Activated CD4-positive, alpha-beta memory T cell treated with anti-CD3 and anti-CD28 coated beads for 36 hours (primary cell): ENCODE measurements around the gene KCNG1. TPM values are rescaled to one million over a fixed set of nuclear protein-coding genes. Genes with fewer than 3 reads are reported as not detected.
A peak's percentile ranks its signal among the peaks of the same experiment; 100 is the strongest.
"Not testable (repeated sequence)": the region's sequence is repeated elsewhere in the genome, so short reads cannot be mapped to it uniquely, and the experiment has no call there.

Source experiments
- CTCF ChIA-PET: fragments of 350-600 bp; sonication (Branson Sonifier 250); formaldehyde crosslinking; loops from one replicate; lab custom pipeline; 2021; ENCODE audit warnings: antibody characterized with exemption, inconsistent platforms; lab: Charles Lee
- POLR2A ChIA-PET: fragments of 350-600 bp; sonication (Branson Sonifier 250); formaldehyde crosslinking; loops from one replicate; lab custom pipeline; 2021; ENCODE audit warnings: antibody characterized with exemption; lab: Charles Lee
- DNase-seq: peaks from one replicate; pipeline ENCODE4 v3.0.0-alpha.2; 2020
- H3K27ac Mint-ChIP-seq: one replicate; pipeline ENCODE4 v1.8.0; 2021; ENCODE audit warnings: mixed read lengths
- H3K27me3 Mint-ChIP-seq: one replicate; pipeline ENCODE4 v1.8.0; 2021; ENCODE audit warnings: mixed read lengths
- H3K36me3 Mint-ChIP-seq: one replicate; pipeline ENCODE4 v1.8.0; 2021; ENCODE audit warnings: mixed read lengths
- H3K4me1 Mint-ChIP-seq: one replicate; pipeline ENCODE4 v1.8.0; 2021; ENCODE audit warnings: low read depth, mixed read lengths
- H3K4me3 Mint-ChIP-seq: one replicate; pipeline ENCODE4 v1.8.0; 2021; ENCODE audit warnings: mild to moderate bottlenecking, mixed read lengths
- H3K9me3 Mint-ChIP-seq: one replicate; pipeline ENCODE4 v1.8.0; 2021; ENCODE audit warnings: mixed read lengths
- intact Hi-C: fragments of 100-400 bp; cut with micrococcal nuclease; formaldehyde crosslinking; loops from one replicate; pipeline ENCODE4 v1.15.1; 2023
- total RNA-seq, 2 experiments: library from RNA; stranded (reverse); gene quantifications; one replicate each; pipeline ENCODE4 v1.2.3, GENCODE V29; 2021

KCNG1 gene
- total RNA-seq, 2 experiments from 2014 or later, result 1.6 to 2.1 TPM

- peak; percentile 68 for DNase-seq
- H3K4me3 Mint-ChIP-seq, result no peak overlapping the region
- H3K27ac Mint-ChIP-seq, result no peak overlapping the region
- intact Hi-C loops, result loop anchor here (1.0 kb wide), 1 partner anchor 313 kb away; no protein-coding TSS in a partner anchor
- H3K4me1 Mint-ChIP-seq, result no peaks in the 10 kb centered on the region
- POLR2A ChIA-PET, result no interaction called here
- no peaks in the 10 kb centered on the region for H3K27me3 Mint-ChIP-seq
- no peaks in the 10 kb centered on the region for H3K36me3 Mint-ChIP-seq
- CTCF ChIA-PET, result interaction anchor here (0.6 to 13.5 kb wide), 26 partner anchors 9 to 602 kb away, joined by 3 to 397 read pairs (median 4); partner anchors contain the start of genes BCAS4 and KCNG1
- no peaks in the 10 kb centered on the region for H3K9me3 Mint-ChIP-seq
Measured at GRCh38 chr20:50992733-50993457, 30.0 kb downstream of the KCNG1 start.

GRCh38 chr20:50992336-50992732 is 30.6 kb downstream of the KCNG1 start:
- intact Hi-C loops, result no loop called here
- Mint-ChIP-seq H3K36me3 (no peaks in the 10 kb centered on the region), H3K4me3 (no peak overlapping the region), H3K27ac (no peak overlapping the region), H3K9me3 (no peaks in the 10 kb centered on the region), H3K27me3 (peaks cover 2% of the 10 kb centered on the region), H3K4me1 (no peaks in the 10 kb centered on the region)
- no peak for DNase-seq
- POLR2A ChIA-PET, result no interaction called here
- CTCF ChIA-PET, result interaction anchor here (0.6 to 13.5 kb wide), 22 partner anchors 10 to 602 kb away, joined by 3 to 397 read pairs (median 4); partner anchors contain the start of gene BCAS4

- Mint-ChIP-seq H3K4me1 (no peaks in the 10 kb centered on the region), H3K9me3 (no peaks in the 10 kb centered on the region), H3K27ac (no peak overlapping the region), H3K27me3 (peaks cover 11% of the 10 kb centered on the region), H3K36me3 (no peaks in the 10 kb centered on the region), H3K4me3 (no peak overlapping the region)
- ChIA-PET POLR2A (no interaction called here), CTCF (interaction anchor here (0.6 to 13.5 kb wide), 10 partner anchors 10 to 1508 kb away, joined by 3 to 397 read pairs (median 4); partner anchors contain the start of gene KCNB1)
- intact Hi-C loops, result no loop called here
- no peak for DNase-seq
Measured at GRCh38 chr20:50991076-50991475, 31.8 kb downstream of the KCNG1 start.

DNA sequence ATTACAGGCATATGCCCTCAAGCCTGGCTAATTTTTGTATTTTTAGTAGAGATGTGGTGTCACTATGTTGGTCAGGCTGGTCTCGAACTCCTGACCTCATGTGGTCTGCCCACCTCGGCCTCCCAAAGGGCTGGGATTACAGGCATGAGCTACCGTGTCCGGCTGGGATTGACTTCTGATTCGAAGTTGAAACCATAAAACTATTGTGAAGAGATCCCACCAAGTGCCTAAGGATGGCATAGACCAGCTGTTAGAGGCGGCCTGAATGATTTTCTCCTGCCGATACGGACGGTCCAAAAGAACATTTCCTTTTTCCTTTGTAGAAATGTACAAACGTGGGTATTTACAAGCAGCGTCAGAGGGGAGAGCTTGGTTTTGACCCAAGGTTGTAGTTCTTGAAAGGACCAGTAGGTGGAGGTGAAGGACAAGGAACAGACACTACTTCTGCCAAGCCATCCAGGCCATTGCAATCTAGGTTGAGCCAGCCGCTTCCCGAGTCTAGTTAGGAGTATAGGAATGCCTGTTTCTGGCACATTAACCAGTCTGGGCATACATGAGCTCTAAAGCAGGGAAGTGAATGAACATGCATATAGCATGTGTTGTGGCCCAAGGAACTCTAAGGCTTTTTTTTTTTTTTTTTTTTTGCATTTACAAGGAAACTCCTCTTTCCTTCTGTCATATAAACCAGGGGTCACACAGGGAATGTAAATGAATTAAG is 35.3 kb downstream of the KCNG1 start:
- Mint-ChIP-seq H3K27me3 (peaks cover 22% of the 10 kb centered on the region), H3K4me3 (no peak overlapping the region), H3K36me3 (no peaks in the 10 kb centered on the region), H3K4me1 (no peaks in the 10 kb centered on the region), H3K9me3 (no peaks in the 10 kb centered on the region), H3K27ac (no peak overlapping the region)
- DNase-seq, result peak; percentile 59
- ChIA-PET POLR2A (interaction anchor here (1.0 kb wide), 1 partner anchor 323 kb away, joined by 3 read pairs; no protein-coding TSS in a partner anchor), CTCF (interaction anchor here (0.6 to 13.5 kb wide), 60 partner anchors 9 to 1156 kb away, joined by 3 to 397 read pairs (median 4); partner anchors contain the start of genes BCAS4, DPM1 and MOCS3)
- intact Hi-C loops, result loop anchor here (10.0 kb wide), 3 partner anchors 137 to 617 kb away; no protein-coding TSS in a partner anchor

DNA sequence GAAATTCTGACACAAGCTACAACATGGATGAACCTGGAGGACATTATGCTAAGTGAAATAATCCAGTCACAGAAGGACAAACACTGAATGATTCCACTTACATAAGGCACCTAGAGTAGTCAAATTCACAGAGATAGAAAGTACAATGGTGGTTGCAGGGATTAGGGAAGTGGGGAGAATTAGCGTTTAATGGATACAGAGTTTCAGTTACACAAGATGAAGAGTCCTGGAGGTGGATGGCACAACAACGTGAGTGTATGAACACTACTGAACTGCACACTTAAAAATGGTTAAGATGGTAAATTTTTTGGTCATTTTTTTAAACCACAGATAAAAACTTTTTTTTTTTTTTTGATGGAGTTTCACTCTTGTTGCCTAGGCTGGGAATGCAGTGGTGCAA is 39.6 kb downstream of the KCNG1 start:
- ChIA-PET CTCF (interaction anchor here (0.5 to 13.5 kb wide), 8 partner anchors 8 to 678 kb away, joined by 3 to 397 read pairs (median 17); partner anchors contain the start of gene BCAS4), POLR2A (interaction anchor here (0.6 kb wide), 1 partner anchor 1018 kb away, joined by 3 read pairs; no protein-coding TSS in a partner anchor)
- Mint-ChIP-seq H3K4me1 (peaks cover 18% of the 10 kb centered on the region), H3K27ac (no peak overlapping the region), H3K9me3 (no peaks in the 10 kb centered on the region), H3K4me3 (no peak overlapping the region), H3K27me3 (peaks cover 44% of the 10 kb centered on the region), H3K36me3 (no peaks in the 10 kb centered on the region)
- DNase-seq, result no peak
- intact Hi-C loops, result loop anchor here (5.0 to 10.0 kb wide), 4 partner anchors 141 to 621 kb away; no protein-coding TSS in a partner anchor

DNA sequence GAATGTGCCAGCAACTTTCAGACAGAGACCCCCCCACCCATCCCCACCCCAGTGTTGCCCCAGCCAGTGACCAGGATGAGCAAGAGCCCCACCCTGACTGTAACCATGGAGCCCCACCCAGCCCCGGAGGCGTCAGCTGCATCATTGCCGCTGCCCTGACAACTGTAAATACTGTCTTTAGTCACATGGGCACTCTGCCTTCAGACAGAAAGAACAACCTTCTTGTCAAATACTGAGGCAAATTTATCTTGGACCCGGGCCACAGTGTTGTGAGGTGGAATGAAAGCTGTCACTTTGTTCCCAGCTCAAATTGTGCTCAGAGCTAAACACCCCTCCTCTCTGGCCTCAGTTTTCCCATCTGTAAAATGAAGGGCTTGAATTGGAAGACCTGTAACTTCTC is 40.5 kb downstream of the KCNG1 start:
- Mint-ChIP-seq H3K9me3 (no peaks in the 10 kb centered on the region), H3K36me3 (no peaks in the 10 kb centered on the region), H3K27me3 (peaks cover 51% of the 10 kb centered on the region), H3K4me1 (peaks cover 18% of the 10 kb centered on the region), H3K27ac (no peak overlapping the region), H3K4me3 (no peak overlapping the region)
- intact Hi-C loops, result loop anchor here (5.0 to 10.0 kb wide), 4 partner anchors 142 to 622 kb away; no protein-coding TSS in a partner anchor
- no peak for DNase-seq
- ChIA-PET CTCF (interaction anchor here (0.6 to 13.5 kb wide), 17 partner anchors 9 to 613 kb away, joined by 3 to 397 read pairs (median 5); partner anchors contain the start of genes BCAS4, DPM1 and MOCS3), POLR2A (interaction anchor here (0.6 kb wide), 1 partner anchor 191 kb away, joined by 3 read pairs; no protein-coding TSS in a partner anchor)

DNA sequence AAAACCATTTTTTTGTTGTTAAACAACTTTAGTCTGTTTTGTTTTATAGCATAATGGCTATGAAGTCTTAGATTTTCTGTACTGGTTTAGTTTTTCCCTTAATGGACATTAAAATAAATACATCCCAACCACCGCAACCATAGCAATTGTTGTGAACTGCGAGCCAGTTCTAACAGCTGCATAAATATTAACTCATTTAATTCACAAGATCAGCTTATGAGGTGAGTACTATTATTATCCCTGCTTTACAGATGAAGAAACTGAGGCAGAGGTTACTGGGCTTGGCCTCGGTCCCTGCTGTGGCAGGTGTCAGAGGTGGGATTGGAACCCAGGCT is 41.2 kb downstream of the KCNG1 start:
- POLR2A ChIA-PET, result interaction anchor here (0.6 to 2.4 kb wide), 5 partner anchors 23 to 423 kb away, joined by 3 to 16 read pairs (median 3); partner anchors contain the start of genes ADNP, BCAS4 and DPM1
- DNase-seq, result no peak
- CTCF ChIA-PET, result interaction anchor here (0.6 to 13.5 kb wide), 28 partner anchors 9 to 613 kb away, joined by 3 to 397 read pairs (median 4); partner anchors contain the start of genes BCAS4, DPM1 and MOCS3
- H3K27me3 Mint-ChIP-seq, result peaks cover 47% of the 10 kb centered on the region
- no peaks in the 10 kb centered on the region for H3K36me3 Mint-ChIP-seq
- no peak overlapping the region for H3K27ac Mint-ChIP-seq
- no peak overlapping the region for H3K4me3 Mint-ChIP-seq
- intact Hi-C loops, result loop anchor here (2.0 to 10.0 kb wide), 6 partner anchors 143 to 623 kb away; partner anchors contain the start of gene BCAS4
- no peaks in the 10 kb centered on the region for H3K9me3 Mint-ChIP-seq
- peaks cover 18% of the 10 kb centered on the region for H3K4me1 Mint-ChIP-seq

DNA sequence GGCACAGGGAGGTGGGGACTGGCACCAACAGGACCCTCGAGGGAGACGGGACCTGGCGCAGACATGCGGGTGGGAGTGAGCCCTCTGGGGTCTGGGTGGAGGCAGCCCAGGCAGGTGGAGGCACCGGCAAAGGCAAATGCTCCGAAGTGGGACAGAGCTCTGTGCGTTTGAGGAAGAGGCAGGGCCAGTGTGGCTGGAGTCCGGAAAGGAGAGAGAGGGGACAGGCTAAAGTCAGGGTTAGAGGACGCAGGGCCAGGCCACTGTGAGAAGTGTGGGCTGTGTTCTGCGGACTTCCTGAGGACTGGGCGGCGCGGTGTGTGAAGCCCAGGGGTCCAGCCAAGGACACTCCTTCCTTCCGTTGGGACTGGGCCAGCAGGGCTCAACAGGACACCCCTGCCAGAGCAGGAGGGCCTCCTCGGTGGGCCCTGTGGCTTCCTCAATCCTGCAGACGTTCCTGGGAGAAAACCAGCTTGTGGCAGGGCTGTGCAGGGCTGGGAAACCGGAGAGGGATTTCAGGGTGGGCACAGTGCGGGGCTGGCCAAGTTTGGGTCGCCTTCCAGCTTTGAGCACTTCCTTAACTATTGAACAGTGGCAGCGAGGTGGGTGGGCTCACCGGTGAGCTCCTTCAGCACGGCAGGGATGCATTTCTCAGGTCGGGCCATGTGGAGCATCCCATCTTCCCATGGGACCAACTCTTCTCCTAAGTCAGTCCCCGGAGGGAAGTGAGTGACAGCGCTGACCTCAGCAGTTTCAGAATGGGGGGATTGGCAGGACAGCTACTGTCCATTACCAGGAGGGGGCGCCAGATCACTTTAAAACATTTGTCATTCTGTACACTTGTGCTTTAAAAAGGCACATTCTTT is 41.8 kb downstream of the KCNG1 start:
- no peak overlapping the region for H3K4me3 Mint-ChIP-seq
- peaks cover 42% of the 10 kb centered on the region for H3K27me3 Mint-ChIP-seq
- intact Hi-C loops, result loop anchor here (1.0 to 10.0 kb wide), 7 partner anchors 81 to 624 kb away; partner anchors contain the start of gene BCAS4
- ChIA-PET CTCF (interaction anchor here (0.6 to 13.5 kb wide), 30 partner anchors 8 to 1169 kb away, joined by 3 to 397 read pairs (median 4); partner anchors contain the start of genes ADNP, BCAS4, DPM1 and MOCS3), POLR2A (interaction anchor here (0.6 to 2.4 kb wide), 4 partner anchors 23 to 424 kb away, joined by 3 to 16 read pairs (median 3); partner anchors contain the start of genes ADNP, BCAS4 and DPM1)
- DNase-seq, result peak; percentile 72
- no peaks in the 10 kb centered on the region for H3K36me3 Mint-ChIP-seq
- peaks cover 18% of the 10 kb centered on the region for H3K4me1 Mint-ChIP-seq
- no peaks in the 10 kb centered on the region for H3K9me3 Mint-ChIP-seq
- H3K27ac Mint-ChIP-seq, result peak overlapping the region; percentile 28

- H3K27ac Mint-ChIP-seq, result peak overlapping the region; percentile 66
- ChIA-PET CTCF (interaction anchor here (1.0 to 6.0 kb wide), 6 partner anchors 11 to 1170 kb away, joined by 3 to 62 read pairs (median 18); partner anchors contain the start of gene BCAS4), POLR2A (interaction anchor here (2.4 kb wide), 1 partner anchor 185 kb away, joined by 16 read pairs; the partner anchor contains the start of gene BCAS4)
- H3K9me3 Mint-ChIP-seq, result no peaks in the 10 kb centered on the region
- H3K4me3 Mint-ChIP-seq, result no peak overlapping the region
- H3K4me1 Mint-ChIP-seq, result peaks cover 18% of the 10 kb centered on the region
- peak; percentile 77 for DNase-seq
- peaks cover 41% of the 10 kb centered on the region for H3K27me3 Mint-ChIP-seq
- intact Hi-C loops, result loop anchor here (1.0 to 10.0 kb wide), 7 partner anchors 82 to 625 kb away; partner anchors contain the start of gene BCAS4
- no peaks in the 10 kb centered on the region for H3K36me3 Mint-ChIP-seq
Measured at GRCh38 chr20:50980071-50980681, 42.7 kb downstream of the KCNG1 start.

DNA sequence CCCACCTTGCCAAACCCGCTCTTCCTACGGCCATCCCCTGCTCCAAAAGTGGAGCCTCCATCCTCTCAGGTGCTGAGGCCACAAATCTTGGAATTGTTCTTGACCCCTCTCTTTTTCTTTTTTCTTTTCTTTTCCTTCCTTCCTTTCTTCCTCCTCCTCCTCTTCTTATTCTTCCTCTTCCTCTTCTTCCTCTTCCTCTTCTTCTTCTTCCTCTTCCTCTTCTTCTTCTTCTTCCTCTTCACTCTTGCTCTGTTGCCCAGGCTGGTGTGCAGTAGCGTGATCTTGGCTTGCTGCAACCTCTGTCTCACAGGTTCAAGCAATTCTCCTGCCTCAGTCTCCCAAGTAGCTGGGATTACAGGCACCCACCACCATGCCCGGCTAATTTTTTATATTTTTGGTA is 44.4 kb downstream of the KCNG1 start:
- H3K9me3 Mint-ChIP-seq, H3K36me3 Mint-ChIP-seq, H3K27ac Mint-ChIP-seq, POLR2A ChIA-PET, intact Hi-C loops, H3K4me3 Mint-ChIP-seq, DNase-seq: not testable (repeated sequence)
- H3K4me1 Mint-ChIP-seq, result peaks cover 18% of the 10 kb centered on the region
- CTCF ChIA-PET, result interaction anchor here (1.0 kb wide), 1 partner anchor 14 kb away, joined by 3 read pairs; no protein-coding TSS in a partner anchor
- H3K27me3 Mint-ChIP-seq, result peaks cover 37% of the 10 kb centered on the region
